RWPE1 (cell line): ENCODE data around the gene TSPAN9.

Experiments used
- CTCF ChIA-PET: fragments of 350-600 bp; sonication (Branson Sonifier 250); formaldehyde crosslinking; extraction: SDS; loops from one replicate; lab custom pipeline; 2021; lab: Yijun Ruan, JAX
- POLR2A ChIA-PET: fragments of 400-600 bp; formaldehyde crosslinking; extraction: SDS; loops from one replicate; lab custom pipeline; 2020; ENCODE audit warnings: antibody characterized with exemption; ENCODE audit not compliant: low non-redundant PET; lab: Yijun Ruan, JAX
- DNase-seq: peaks from one replicate; pipeline ENCODE4 v3.0.0; 2012; ENCODE audit warnings: low spot score
- H3K27ac ChIP-seq: fragments of 450-650 bp; 2 replicates; pipeline ENCODE4 v1.5.1; 2017
- CTCF ChIP-seq: fragments of 450-650 bp; conservative IDR thresholded peaks from 2 replicates; pipeline ENCODE4 v1.5.1; 2017; ENCODE audit warnings: low read depth, mild to moderate bottlenecking

The TSPAN9 gene

GRCh38 chr12:3223601-3224529 lies 146.7 kb downstream of the TSPAN9 start:
- POLR2A ChIA-PET: no interaction called here
- no peak for DNase-seq
- H3K27ac ChIP-seq: no peak overlapping the region
- no peak for TF ChIP-seq CTCF
- CTCF ChIA-PET: interaction anchor here (0.7 kb wide), 1 partner anchor 20 kb away, joined by 3 read pairs; no protein-coding TSS in a partner anchor

- CTCF ChIA-PET: interaction anchor here (0.7 to 0.9 kb wide), 2 partner anchors 21 to 51 kb away, joined by 3 read pairs; no protein-coding TSS in a partner anchor
- no peak overlapping the region for H3K27ac ChIP-seq
- POLR2A ChIA-PET: no interaction called here
Measured at GRCh38 chr12:3224530-3224903, 147.3 kb downstream of the TSPAN9 start.

GRCh38 chr12:3225154-3225795 lies 148.1 kb downstream of the TSPAN9 start:
- no peak for TF ChIP-seq CTCF
- ChIA-PET POLR2A (no interaction called here), CTCF (interaction anchor here (0.6 to 0.9 kb wide), 2 partner anchors 19 to 50 kb away, joined by 3 to 10 read pairs; no protein-coding TSS in a partner anchor)
- no peak for DNase-seq
- H3K27ac ChIP-seq: no peak overlapping the region

More at GRCh38 chr12:3224530-3224903, 147.3 kb downstream of the TSPAN9 start:
- TF ChIP-seq CTCF: no peak
- DNase-seq: no peak

GRCh38 chr12:3225796-3226180 lies 148.6 kb downstream of the TSPAN9 start:
- CTCF ChIA-PET: no interaction called here
- POLR2A ChIA-PET: no interaction called here
- TF ChIP-seq CTCF: no peak
- no peak overlapping the region for H3K27ac ChIP-seq
- DNase-seq: no peak

- TF ChIP-seq CTCF: no peak
- CTCF ChIA-PET: no interaction called here
- POLR2A ChIA-PET: no interaction called here
- no peak for DNase-seq
- no peak overlapping the region for H3K27ac ChIP-seq
Measured at GRCh38 chr12:3226264-3226663, 149.1 kb downstream of the TSPAN9 start.
